ENCODE results near the gene TUBB.
A peak's percentile ranks its signal among the peaks of the same experiment; 100 is the strongest.

DNA sequence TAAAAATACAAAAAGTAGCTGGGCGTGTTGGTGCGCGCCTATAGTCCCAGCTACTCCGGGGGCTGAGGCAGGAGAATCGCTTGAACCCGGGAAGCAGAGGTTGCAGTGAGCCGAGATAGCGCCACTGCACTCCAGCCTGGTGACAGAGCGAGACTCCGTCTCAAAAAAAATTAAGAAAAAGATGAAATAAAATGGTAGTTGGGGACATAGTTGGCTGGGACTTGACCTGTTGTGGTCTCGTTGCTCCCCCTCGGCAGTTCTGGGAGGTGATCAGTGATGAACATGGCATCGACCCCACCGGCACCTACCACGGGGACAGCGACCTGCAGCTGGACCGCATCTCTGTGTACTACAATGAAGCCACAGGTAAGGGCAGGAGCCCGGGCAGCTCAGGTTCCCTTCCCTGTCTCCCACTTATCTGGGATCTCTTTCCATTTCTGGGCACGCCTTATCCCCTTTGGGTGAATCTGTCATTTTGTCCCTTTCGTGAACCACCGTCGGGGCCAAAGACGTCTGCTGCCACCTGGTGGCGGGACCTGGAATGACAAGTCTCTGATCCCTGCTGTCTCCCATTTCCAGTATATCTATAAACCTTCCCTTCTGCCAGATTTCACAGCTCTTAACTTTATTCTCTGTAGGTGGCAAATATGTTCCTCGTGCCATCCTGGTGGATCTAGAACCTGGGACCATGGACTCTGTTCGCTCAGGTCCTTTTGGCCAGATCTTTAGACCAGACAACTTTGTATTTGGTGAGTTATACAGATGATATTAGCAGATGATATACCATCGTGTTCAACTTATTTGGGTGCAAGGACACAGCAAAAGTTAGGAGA, 2.3 kb downstream of the TUBB start:
- TF ChIP-seq CTCF (IDR thresholded peaks at IDR 0.05) (peak; percentile 79), CHD4 (IDR thresholded peaks at IDR 0.05; ENCODE audit: borderline replicate concordance) (no peak), RNF2 (IDR thresholded peaks at IDR 0.05; ENCODE audit: borderline replicate concordance, low read depth) (no peak), ZSCAN20 (CRISPR knock-in tag; IDR thresholded peaks at IDR 0.05) (no peak), ZC3H11A (IDR thresholded peaks at IDR 0.05) (no peak), ESRRA (IDR thresholded peaks at IDR 0.05; ENCODE audit: borderline replicate concordance, low read length) (no peak), REST (IDR thresholded peaks at IDR 0.05) (no peak; the same call in 1 of the 2 replicates)
- TF ChIP-seq, protein P1, sequence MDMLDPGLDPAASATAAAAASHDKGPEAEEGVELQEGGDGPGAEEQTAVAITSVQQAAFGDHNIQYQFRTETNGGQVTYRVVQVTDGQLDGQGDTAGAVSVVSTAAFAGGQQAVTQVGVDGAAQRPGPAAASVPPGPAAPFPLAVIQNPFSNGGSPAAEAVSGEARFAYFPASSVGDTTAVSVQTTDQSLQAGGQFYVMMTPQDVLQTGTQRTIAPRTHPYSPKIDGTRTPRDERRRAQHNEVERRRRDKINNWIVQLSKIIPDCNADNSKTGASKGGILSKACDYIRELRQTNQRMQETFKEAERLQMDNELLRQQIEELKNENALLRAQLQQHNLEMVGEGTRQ (IDR thresholded peaks at IDR 0.05): no peak

All from A549 (cell line).